ENCODE measurements around the gene AKR1B1. TPM values are rescaled to one million over a fixed set of nuclear protein-coding genes. Genes with fewer than 3 reads are reported as not detected.
A peak's percentile ranks its signal among the peaks of the same experiment; 100 is the strongest.

Gene AKR1B1
- total and polyA plus RNA-seq, 8 donors, result 13.2 to 47.1 (median 19.2) TPM

DNA sequence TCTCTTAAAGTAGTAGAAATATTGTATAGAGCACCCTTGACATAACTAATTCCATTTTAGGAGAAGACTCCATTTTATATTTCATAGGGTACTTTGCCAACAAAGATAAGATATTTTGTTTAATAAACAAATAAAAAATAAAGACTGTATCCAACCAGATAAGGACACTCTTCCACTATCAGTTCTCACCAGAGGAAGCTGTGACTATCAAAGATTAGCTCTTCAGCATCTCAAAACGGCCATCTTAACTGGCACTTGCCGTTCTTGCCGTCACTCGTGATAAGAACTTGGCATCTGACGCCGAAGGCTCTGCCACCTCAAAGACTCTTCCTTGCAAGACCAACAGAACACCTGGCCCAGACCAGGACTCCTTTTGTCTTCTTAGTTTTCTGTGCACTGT, 26.3 kb upstream of the AKR1B1 start:
- FAIRE-seq (no peak), ATAC-seq (no peak), DNase-seq (no peak)
- Histone ChIP-seq H3K4me1 (peaks cover 0 to 3% (median 0%) of the 10 kb centered on the region in 3 donors), H3K4me3 (no peak overlapping the region), H3K27me3 (peaks cover 0 to 5% (median 0%) of the 10 kb centered on the region in 4 donors), H3K36me3 (no peaks in the 10 kb centered on the region), H3K9me3 (no peaks in the 10 kb centered on the region), H3K27ac (no peak overlapping the region)
- TF ChIP-seq, protein P1, sequence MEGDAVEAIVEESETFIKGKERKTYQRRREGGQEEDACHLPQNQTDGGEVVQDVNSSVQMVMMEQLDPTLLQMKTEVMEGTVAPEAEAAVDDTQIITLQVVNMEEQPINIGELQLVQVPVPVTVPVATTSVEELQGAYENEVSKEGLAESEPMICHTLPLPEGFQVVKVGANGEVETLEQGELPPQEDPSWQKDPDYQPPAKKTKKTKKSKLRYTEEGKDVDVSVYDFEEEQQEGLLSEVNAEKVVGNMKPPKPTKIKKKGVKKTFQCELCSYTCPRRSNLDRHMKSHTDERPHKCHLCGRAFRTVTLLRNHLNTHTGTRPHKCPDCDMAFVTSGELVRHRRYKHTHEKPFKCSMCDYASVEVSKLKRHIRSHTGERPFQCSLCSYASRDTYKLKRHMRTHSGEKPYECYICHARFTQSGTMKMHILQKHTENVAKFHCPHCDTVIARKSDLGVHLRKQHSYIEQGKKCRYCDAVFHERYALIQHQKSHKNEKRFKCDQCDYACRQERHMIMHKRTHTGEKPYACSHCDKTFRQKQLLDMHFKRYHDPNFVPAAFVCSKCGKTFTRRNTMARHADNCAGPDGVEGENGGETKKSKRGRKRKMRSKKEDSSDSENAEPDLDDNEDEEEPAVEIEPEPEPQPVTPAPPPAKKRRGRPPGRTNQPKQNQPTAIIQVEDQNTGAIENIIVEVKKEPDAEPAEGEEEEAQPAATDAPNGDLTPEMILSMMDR (IDR thresholded peaks at IDR 0.05), result no peak
- intact Hi-C loops (cut with DNase I), result no loop called here
- 32 to 69% methylated on average over 6 of the region's 6 CpGs for WGBS, 2 donors

DNA sequence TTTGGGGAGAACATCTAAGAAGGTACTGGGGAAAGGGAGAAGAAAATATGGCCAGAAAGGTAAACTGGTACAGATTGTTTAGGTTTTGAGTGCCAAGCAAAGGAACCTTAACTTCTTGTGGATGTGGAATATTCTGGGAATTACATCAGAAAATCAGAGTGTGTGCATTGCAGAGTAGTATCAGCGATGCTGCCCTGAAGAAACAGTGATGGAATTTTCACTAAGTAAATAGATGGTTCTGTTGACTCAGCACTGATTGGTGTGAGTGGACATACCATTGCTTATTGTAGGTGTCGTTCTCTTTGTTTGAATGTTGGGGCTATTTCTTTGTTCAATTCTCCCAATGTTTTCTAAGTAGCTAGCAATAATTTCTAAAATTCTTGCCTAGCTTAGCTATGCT, 24.4 kb upstream of the AKR1B1 start:
- WGBS, 2 donors, result 61 to 68% methylated on average over 2 of the region's 2 CpGs
- H3K4me1 ChIP-seq, result peaks cover 0 to 3% (median 0%) of the 10 kb centered on the region in 3 donors
- no peaks in the 10 kb centered on the region for H3K36me3 ChIP-seq
- no peak for FAIRE-seq
- H3K9me3 ChIP-seq, result no peaks in the 10 kb centered on the region
- intact Hi-C loops (cut with DNase I), result no loop called here
- DNase-seq, result no peak
- ATAC-seq, result no peak
- H3K4me3 ChIP-seq, result no peak overlapping the region
- TF ChIP-seq, protein P1 (IDR thresholded peaks at IDR 0.05), result no peak
- no peak overlapping the region for H3K27ac ChIP-seq
- H3K27me3 ChIP-seq, result peaks cover 0 to 5% (median 0%) of the 10 kb centered on the region in 4 donors

DNA sequence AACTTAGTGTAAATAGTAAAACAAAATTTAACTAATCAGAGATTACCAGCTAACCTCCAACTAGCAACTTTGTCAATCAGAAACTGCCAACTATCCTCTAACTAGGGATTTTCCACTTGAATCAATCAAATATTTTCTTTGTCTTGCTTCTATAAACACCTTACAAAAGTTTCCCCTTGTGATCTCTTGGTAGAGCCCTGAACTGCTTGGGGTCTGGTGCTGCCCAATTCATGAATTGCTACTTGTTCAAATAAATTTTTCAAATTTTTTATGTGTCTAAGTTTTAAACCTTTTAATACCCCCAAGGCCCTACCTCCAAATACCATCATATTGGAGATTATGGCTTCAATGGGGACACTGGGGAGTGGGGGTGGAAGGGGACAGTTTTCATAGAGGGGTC, 24.0 kb upstream of the AKR1B1 start:
- no peak for ATAC-seq
- H3K9me3 ChIP-seq, result no peaks in the 10 kb centered on the region
- peaks cover 0 to 3% (median 0%) of the 10 kb centered on the region in 3 donors for H3K4me1 ChIP-seq
- no peak overlapping the region for H3K27ac ChIP-seq
- H3K36me3 ChIP-seq, result no peaks in the 10 kb centered on the region
- H3K27me3 ChIP-seq, result peaks cover 0 to 5% (median 0%) of the 10 kb centered on the region in 4 donors
- intact Hi-C loops (cut with DNase I), result no loop called here
- FAIRE-seq, result no peak
- no peak for DNase-seq
- no peak overlapping the region for H3K4me3 ChIP-seq
- TF ChIP-seq, protein P1 (IDR thresholded peaks at IDR 0.05), result no peak

DNA sequence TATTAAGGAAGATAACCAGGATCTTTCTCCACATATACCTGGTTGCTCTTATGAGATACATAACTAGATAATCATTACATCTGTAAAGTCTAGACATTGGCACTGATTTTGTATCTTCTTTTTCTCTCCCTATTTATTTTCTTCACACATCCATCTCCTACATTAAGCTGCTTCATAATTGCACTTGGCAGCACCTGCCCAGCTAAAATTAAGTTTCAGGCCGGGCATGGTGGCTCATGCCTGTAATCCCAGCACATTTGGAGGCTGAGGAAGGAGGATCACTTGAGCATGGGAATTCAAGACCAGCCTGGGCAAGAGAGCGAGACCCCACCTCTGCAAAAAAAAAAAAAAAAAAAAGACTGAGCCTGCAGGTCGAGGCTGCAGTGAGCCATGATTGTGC, 22.3 kb upstream of the AKR1B1 start:
- intact Hi-C loops (cut with DNase I), result no loop called here
- peaks cover 0 to 3% (median 0%) of the 10 kb centered on the region in 3 donors for H3K4me1 ChIP-seq
- no peaks in the 10 kb centered on the region for H3K36me3 ChIP-seq
- WGBS, 2 donors, result 85 to 88% methylated on average over 3 of the region's 3 CpGs
- H3K27me3 ChIP-seq, result no peaks in the 10 kb centered on the region
- ATAC-seq (no peak), FAIRE-seq (no peak), DNase-seq (no peak)
- H3K4me3 ChIP-seq, result no peak overlapping the region
- no peak overlapping the region for H3K27ac ChIP-seq
- H3K9me3 ChIP-seq, result no peaks in the 10 kb centered on the region
- TF ChIP-seq, protein P1 (IDR thresholded peaks at IDR 0.05), result no peak

DNA sequence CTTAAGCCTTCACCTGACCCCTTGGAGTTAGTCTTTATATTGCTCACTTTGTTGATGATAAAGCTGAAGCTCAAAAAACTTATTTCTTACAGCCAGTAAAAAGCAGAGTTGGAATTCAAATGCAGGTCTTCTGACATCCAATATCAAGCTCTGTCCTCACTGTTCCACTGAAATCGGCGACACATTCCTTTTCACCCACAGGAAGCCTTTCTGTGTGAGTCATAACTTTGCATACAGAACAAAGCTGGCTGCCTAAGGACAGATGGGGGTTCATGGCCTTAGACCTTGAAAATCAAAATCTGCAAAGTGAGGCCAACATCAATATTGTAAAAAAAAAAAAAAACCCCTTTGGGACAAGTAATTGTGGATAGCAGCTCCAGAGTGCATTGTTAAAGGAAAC, 21.8 kb upstream of the AKR1B1 start:
- no peak for FAIRE-seq
- DNase-seq, result peak in 1 of 6 donors; percentile 20
- peak; percentile 46 to 79 (median 69) for ATAC-seq
- Histone ChIP-seq H3K4me1 (peaks cover 0 to 3% (median 0%) of the 10 kb centered on the region in 3 donors), H3K4me3 (no peak overlapping the region), H3K27ac (no peak overlapping the region), H3K36me3 (no peaks in the 10 kb centered on the region), H3K27me3 (no peaks in the 10 kb centered on the region), H3K9me3 (no peaks in the 10 kb centered on the region)
- 40 to 49% methylated on average over 2 of the region's 2 CpGs for WGBS, 2 donors
- intact Hi-C loops (cut with DNase I), result no loop called here
- TF ChIP-seq, protein P1 (IDR thresholded peaks at IDR 0.05), result no peak

Data from pancreas (tissue), 10 donors.